Stimulated activated naive B cell treated with anti-CD40 and anti-IgM and Interleukin-4, amounts not matched to agents 10 μg/mL and 1 μg/mL and 100 μg/mL, for 72 hours (primary cell): Measurements from ENCODE around the gene LRGUK.

Experiments
- ATAC-seq, 2 donors: fragments of 150-1000 bp; cut with Tn5 transposase; replicated peaks; 2 replicates each; pipeline ENCODE4 v1.10.0; 2021; ENCODE audit warnings: moderate library complexity in 1 of 2
- DNase-seq: peaks from one replicate; pipeline ENCODE4 v3.0.0; 2021
- H3K27ac Mint-ChIP-seq: one replicate; pipeline ENCODE4 v1.8.0; 2022; ENCODE audit warnings: mild to moderate bottlenecking, mixed read lengths
- H3K27me3 Mint-ChIP-seq, 2 donors: one replicate each; pipeline ENCODE4 v1.8.0; 2022; ENCODE audit warnings: mixed read lengths in 2 of 2
- H3K36me3 Mint-ChIP-seq, 2 donors: one replicate each; pipeline ENCODE4 v1.8.0; 2022; ENCODE audit warnings: mixed read lengths in 2 of 2, mild to moderate bottlenecking in 1 of 2
- H3K4me1 Mint-ChIP-seq, 2 donors: one replicate each; pipeline ENCODE4 v1.8.0; 2022; ENCODE audit warnings: mixed read lengths in 2 of 2, mild to moderate bottlenecking in 1 of 2
- H3K4me3 Mint-ChIP-seq, 2 donors: one replicate each; pipeline ENCODE4 v1.8.0; 2022; ENCODE audit warnings: mild to moderate bottlenecking in 2 of 2, mixed read lengths in 2 of 2, moderate library complexity in 1 of 2
- H3K9me3 Mint-ChIP-seq, 2 donors: one replicate each; pipeline ENCODE4 v1.8.0; 2022; ENCODE audit warnings: mixed read lengths in 2 of 2, mild to moderate bottlenecking in 1 of 2

LRGUK gene

DNA sequence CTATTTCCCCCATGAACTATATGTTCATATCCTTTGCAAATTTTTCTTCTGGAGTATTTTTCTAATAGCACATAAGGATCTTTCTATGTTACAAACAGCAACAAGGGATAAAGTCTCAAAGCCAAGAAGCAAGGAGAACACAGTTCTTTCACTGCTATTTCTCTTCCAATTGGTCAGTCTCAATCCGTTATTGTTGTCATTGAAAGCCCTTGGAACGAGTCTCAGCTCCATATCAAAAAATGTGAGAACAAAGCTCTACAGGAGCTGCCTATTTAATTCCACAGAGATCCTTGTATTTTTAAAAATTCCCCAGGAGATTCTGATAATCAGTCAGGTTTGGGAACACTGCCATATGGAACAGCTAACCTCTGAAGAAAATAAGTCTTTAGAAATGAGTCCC is 173.8 kb downstream of the LRGUK start:
- ATAC-seq (no peak), DNase-seq (no peak)
- Mint-ChIP-seq H3K27me3 (no peaks in the 10 kb centered on the region), H3K9me3 (no peaks in the 10 kb centered on the region), H3K4me3 (no peak overlapping the region), H3K36me3 (peaks cover 37 to 55% of the 10 kb centered on the region in 2 donors), H3K27ac (no peak overlapping the region), H3K4me1 (no peaks in the 10 kb centered on the region)

DNA sequence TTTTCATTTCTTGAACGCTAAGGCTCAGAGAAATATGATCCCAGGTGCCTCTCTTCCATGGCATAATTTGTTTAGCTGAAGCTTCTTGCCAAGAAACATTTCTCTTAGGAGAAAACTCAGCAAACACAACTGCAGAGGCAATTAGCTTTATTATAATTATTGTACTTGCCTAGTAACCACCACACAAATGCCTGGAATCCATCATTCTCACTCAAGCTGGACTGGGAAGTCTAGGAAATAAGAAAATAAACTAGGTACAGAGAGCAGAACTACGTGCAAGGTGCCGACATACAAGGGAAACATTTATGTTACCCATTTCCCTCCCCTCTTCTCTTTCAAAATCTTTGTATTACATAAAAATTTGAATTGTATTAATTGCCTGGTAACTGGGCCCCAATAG is 174.5 kb downstream of the LRGUK start:
- Mint-ChIP-seq H3K27ac (no peak overlapping the region), H3K9me3 (no peaks in the 10 kb centered on the region), H3K36me3 (peaks cover 34 to 56% of the 10 kb centered on the region in 2 donors), H3K4me1 (peaks cover 0 to 2% of the 10 kb centered on the region in 2 donors), H3K4me3 (no peak overlapping the region), H3K27me3 (no peaks in the 10 kb centered on the region)
- no peak for DNase-seq
- ATAC-seq: no peak

DNA sequence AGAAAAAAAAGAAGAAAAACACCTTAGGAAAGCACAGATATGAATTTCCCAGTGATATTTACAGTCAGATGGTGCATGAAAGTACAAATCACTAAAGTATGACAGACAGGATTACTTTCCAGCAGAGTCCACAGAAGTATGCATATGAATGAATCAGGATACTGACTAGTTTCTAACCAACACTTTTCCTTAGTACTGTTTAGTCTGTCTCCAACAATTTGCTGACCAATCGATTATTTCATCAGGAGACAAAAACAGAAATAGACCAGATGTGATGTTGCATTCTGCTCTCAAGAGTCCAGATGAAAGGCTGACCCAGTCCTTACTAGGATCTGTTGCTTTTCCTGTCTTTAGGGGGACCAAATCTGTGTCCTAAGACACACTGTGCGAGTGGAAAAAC is 175.0 kb downstream of the LRGUK start:
- no peak for ATAC-seq
- no peak overlapping the region for H3K27ac Mint-ChIP-seq
- peaks cover 0 to 2% of the 10 kb centered on the region in 2 donors for H3K4me1 Mint-ChIP-seq
- peaks cover 34 to 57% of the 10 kb centered on the region in 2 donors for H3K36me3 Mint-ChIP-seq
- H3K9me3 Mint-ChIP-seq: no peaks in the 10 kb centered on the region
- no peak for DNase-seq
- H3K4me3 Mint-ChIP-seq: no peak overlapping the region
- H3K27me3 Mint-ChIP-seq: no peaks in the 10 kb centered on the region

DNA sequence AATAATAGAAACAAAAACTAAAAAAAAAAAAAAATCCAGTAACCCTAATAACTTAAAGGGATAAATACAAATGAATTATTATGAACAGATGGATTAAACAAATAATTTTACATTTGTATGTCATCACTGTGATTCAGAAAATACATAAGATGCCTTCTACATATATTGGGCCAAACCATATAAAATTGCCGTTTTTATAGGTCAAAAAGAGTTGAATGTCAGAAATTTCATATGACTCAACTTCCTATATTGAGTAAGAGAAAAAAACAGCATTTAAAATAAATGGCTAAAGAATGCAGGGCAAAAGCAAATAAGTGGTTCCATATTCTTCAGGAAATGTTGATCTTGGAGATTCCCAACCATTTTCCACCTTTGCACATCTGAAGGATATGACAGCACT is 180.2 kb downstream of the LRGUK start:
- no peak overlapping the region for H3K27ac Mint-ChIP-seq
- H3K27me3 Mint-ChIP-seq: no peaks in the 10 kb centered on the region
- H3K36me3 Mint-ChIP-seq: peaks cover 25 to 46% of the 10 kb centered on the region in 2 donors
- ATAC-seq (no peak), DNase-seq (no peak)
- H3K4me3 Mint-ChIP-seq: no peak overlapping the region
- no peaks in the 10 kb centered on the region for H3K9me3 Mint-ChIP-seq
- H3K4me1 Mint-ChIP-seq: peaks cover 0 to 5% of the 10 kb centered on the region in 2 donors

DNA sequence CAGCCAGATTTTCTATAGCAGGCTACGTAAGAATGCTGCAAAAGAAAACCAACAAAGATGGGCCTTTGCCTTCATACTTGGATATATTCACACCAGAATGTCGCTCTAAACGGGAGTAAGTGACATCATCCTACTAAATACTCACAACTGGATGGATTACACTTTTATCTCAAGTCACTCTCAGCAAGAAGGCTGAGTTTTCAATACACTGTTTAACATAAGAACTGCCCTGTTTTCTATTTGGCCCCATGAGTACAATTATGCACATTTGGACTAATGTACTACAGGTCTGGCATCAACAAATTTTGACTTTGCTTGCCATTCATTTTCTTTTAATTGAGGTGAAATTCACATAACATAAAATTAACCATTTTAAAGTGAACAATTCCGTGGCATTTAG is 181.4 kb downstream of the LRGUK start:
- no peak overlapping the region for H3K27ac Mint-ChIP-seq
- no peaks in the 10 kb centered on the region for H3K9me3 Mint-ChIP-seq
- no peaks in the 10 kb centered on the region for H3K27me3 Mint-ChIP-seq
- no peak overlapping the region for H3K4me3 Mint-ChIP-seq
- peaks cover 0 to 7% of the 10 kb centered on the region in 2 donors for H3K4me1 Mint-ChIP-seq
- H3K36me3 Mint-ChIP-seq: peaks cover 25 to 39% of the 10 kb centered on the region in 2 donors
- no peak for ATAC-seq
- DNase-seq: no peak

DNA sequence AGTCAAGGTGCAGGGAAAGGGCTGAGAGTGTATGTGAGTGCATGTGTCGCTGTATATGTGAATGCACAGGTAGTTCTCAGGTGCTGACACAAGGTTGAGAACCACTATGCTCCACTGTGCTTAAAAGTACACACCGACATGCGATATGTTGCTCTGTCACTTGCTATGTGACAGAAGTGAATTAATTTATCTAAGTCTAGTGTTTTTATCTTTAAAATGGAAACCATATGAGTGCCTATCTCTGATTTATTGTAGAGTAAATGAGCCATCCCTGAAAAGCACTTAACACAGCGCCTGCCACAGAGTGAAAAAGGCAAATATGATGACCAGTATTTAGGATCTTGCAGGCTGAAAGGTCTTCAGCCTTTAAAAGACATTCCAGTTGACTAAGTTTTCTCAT is 184.7 kb downstream of the LRGUK start:
- Mint-ChIP-seq H3K36me3 (peaks cover 8 to 15% of the 10 kb centered on the region in 2 donors), H3K27ac (no peak overlapping the region), H3K4me1 (peaks cover 11 to 13% of the 10 kb centered on the region in 2 donors), H3K27me3 (no peaks in the 10 kb centered on the region), H3K9me3 (no peaks in the 10 kb centered on the region), H3K4me3 (no peak overlapping the region)
- DNase-seq: no peak
- ATAC-seq: no peak

DNA sequence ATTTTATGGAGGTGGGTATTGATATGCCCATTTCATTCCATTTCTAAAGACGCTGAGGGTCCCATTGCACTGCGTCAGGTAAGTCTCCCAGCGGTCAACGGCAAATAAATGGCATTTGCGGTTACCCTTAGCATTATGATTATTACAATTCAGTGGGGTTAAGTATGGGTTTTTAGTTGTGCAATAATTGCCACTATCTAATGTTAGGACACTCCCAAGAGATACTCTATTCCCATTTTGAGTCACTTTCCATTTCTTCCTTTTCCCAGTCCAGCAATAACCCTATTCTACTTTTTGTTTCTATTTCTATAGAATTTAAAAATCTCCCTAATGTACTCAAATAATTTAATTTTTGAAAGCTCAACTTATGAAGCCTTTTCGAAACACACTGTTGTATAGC is 185.6 kb downstream of the LRGUK start:
- DNase-seq: no peak
- ATAC-seq: no peak
- peaks cover 14 to 19% of the 10 kb centered on the region in 2 donors for H3K4me1 Mint-ChIP-seq

DNA sequence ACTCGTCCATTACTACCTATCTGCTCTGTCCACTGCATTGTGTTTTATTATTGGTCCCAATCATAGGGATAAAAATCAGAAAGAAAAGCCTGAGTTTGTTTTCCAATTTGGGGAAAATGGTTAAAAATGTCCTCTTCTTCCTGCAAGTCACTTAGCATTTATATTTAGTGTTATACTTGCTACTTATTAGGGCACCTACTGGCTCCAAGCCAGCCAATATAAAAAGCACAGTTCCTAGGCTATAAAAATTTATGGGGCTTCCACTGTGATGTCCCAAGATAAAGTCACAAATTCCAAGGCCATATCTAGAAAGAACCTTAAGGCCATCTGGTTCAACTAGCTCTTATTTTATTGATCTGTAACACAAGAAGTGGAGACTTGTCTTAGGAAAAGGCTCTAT is 186.4 kb downstream of the LRGUK start:
- Mint-ChIP-seq H3K27me3 (no peaks in the 10 kb centered on the region), H3K36me3 (peaks cover 3 to 9% of the 10 kb centered on the region in 2 donors), H3K27ac (no peak overlapping the region), H3K4me1 (peaks cover 14 to 20% of the 10 kb centered on the region in 2 donors), H3K9me3 (no peaks in the 10 kb centered on the region), H3K4me3 (no peak overlapping the region)
- ATAC-seq (no peak), DNase-seq (no peak)

More for the DNA sequence above, 185.6 kb downstream of the LRGUK start:
- peaks cover 8 to 15% of the 10 kb centered on the region in 2 donors for H3K36me3 Mint-ChIP-seq
- no peaks in the 10 kb centered on the region for H3K9me3 Mint-ChIP-seq
- H3K4me3 Mint-ChIP-seq: no peak overlapping the region
- H3K27me3 Mint-ChIP-seq: no peaks in the 10 kb centered on the region
- H3K27ac Mint-ChIP-seq: no peak overlapping the region
